ENCODE data around the gene TIGD7.
"Not testable (repeated sequence)": the region's sequence is repeated elsewhere in the genome, so short reads cannot be mapped to it uniquely, and the experiment has no call there.

TIGD7 gene

DNA sequence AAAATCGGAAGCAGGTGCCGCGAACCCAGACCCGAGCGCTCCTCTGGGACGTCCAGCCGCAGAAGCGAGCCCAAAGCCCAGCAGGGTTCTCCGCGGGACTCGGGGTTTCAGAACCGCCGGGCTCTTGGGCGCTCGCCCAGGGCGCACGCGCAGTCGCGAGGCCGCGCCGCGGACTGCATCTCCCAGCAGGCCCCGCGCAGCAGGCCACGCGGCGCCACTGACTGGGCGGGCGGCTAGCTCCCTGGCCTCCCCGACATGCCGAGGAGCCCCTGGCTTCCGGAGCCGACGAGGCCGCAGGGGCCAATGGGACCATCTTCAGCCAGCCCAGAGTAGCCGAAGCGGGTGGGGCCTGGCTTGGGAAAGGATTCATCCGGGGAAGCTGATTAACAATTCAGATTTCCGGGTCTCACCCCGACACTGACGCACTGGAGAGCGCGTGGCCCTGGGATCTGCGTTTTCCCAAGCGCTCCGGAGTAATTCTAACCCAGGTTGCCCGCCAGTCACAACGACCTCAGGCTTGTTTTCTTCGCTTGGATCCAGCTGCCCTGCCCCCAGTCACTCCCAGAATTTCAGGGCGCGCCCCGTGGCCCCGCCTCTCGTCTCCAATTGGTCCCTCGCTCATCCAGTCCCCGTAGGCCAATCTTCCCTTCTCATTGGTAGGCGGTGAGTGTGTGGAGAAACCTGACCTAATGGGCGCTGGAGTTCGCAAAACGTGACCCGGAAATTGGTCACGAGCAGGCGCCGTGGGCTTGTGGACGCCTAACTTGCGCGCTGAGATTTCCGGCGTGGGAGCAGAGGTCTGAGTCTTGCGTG lies 22.3 kb downstream of the TIGD7 start, which contains the start of gene ZNF263:
Gene ZNF263 (plus strand): TSS at position 762 of the 813 bp plus-strand sequence. CDS start 328 bp downstream, outside the sequence.
- peak; percentile 80 to 84 for DNase-seq (ENCODE audit: extremely low read depth in 1 of 2, low read depth in 1 of 2)

DNA sequence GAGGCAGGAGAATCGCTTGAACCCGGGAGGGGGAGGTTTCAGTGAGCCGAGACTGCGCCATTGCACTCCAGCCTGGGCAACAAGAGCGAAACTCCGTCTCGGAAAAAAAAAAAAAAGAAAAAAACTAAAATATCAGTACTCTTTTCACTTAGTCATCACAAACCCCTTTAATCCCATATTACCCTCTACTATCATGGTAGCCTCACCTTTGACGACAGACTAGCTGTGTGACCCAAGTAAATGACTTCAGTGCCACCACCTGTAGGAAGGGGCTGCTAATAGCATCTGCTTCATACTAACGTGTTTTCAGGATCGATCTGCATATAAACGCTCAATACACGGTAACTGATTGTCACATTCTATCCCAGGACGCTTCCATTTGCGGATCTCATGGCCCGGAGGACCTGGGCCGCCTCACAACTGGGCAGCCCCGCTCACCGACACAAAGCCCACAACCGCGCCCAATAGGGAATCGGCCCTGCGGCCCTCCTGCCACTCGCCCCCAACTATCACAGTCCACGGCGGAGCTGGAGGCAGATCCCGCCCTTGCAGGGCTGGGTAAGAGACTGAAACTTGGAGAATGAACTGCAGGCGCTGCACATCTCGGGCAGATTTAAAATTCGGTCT lies 23.0 kb downstream of the TIGD7 start:
- no peak for DNase-seq (ENCODE audit: extremely low read depth in 1 of 2, low read depth in 1 of 2)

GRCh38 chr16:3281222-3281820 lies 23.9 kb downstream of the TIGD7 start:
- DNase-seq (ENCODE audit: extremely low read depth in 1 of 2, low read depth in 1 of 2) = no peak

DNA sequence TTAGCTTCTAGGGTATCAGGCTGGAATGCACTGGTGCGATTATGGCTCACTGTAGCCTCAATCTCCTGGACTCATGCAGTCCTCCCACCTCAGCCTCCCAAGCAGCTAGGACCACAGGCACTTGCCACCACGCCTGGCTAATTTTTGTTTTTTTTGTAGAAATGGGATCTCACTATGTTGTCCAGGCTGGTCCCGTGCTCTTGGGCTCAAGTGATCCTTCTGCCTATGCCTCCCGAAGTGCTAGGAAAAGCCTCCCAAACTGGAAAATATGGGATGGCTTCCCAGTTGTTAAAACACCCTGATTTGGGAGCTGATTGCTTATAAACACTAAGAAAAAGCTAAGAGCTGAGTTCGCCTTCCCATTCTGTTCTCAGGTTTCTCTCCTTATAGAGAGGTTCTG lies 28.6 kb downstream of the TIGD7 start:
- no peak for DNase-seq (ENCODE audit: extremely low read depth in 1 of 2, low read depth in 1 of 2)

DNA sequence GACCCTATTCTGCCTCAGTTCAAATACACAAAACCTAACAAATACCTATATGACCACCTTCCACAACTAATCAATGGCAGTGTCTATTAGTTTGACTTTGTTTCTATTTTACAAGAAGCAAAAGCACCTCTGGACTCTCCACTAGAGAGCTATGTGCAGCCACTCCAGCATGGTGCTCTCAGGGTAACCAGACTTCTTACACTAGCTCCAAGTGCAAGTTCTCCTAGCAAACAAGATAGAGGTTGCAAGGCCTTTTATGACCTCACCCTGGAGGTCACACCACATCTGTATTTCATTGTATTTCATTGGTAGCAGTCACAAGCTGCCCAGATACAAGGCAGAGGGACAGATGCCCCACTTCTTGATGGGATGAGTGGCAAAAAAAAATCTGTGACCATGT lies 30.3 kb downstream of the TIGD7 start:
- DNase-seq (ENCODE audit: extremely low read depth in 1 of 2, low read depth in 1 of 2) = no peak

- no peak for DNase-seq (ENCODE audit: extremely low read depth in 1 of 2, low read depth in 1 of 2)
Observed at GRCh38 chr16:3274490-3274889, 30.7 kb downstream of the TIGD7 start.

GRCh38 chr16:3271281-3271680 lies 33.9 kb downstream of the TIGD7 start:
- not testable (repeated sequence) for DNase-seq (ENCODE audit: extremely low read depth in 1 of 2, low read depth in 1 of 2)

DNA sequence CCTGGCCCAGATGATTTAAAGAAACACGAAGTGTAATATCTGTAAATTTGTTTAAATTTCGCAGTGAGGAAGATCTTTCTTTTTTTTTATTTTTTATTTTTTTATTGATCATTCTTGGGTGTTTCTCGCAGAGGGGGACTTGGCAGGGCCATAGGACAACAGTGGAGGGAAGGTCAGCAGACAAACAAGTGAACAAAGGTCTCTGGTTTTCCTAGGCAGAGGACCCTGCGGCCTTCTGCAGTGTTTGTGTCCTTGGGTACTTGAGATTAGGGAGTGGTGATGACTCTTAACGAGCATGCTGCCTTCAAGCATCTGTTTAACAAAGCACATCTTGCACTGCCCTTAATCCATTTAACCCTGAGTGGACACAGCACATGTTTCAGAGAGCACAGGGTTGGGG lies 34.5 kb downstream of the TIGD7 start:
- not testable (repeated sequence) for DNase-seq (ENCODE audit: extremely low read depth in 1 of 2, low read depth in 1 of 2)

GRCh38 chr16:3268294-3268693 lies 36.9 kb downstream of the TIGD7 start:
- no peak for DNase-seq (ENCODE audit: extremely low read depth in 1 of 2, low read depth in 1 of 2)

- DNase-seq (ENCODE audit: extremely low read depth in 1 of 2, low read depth in 1 of 2) = no peak
Observed at GRCh38 chr16:3266873-3267537, 38.2 kb downstream of the TIGD7 start.

DNA sequence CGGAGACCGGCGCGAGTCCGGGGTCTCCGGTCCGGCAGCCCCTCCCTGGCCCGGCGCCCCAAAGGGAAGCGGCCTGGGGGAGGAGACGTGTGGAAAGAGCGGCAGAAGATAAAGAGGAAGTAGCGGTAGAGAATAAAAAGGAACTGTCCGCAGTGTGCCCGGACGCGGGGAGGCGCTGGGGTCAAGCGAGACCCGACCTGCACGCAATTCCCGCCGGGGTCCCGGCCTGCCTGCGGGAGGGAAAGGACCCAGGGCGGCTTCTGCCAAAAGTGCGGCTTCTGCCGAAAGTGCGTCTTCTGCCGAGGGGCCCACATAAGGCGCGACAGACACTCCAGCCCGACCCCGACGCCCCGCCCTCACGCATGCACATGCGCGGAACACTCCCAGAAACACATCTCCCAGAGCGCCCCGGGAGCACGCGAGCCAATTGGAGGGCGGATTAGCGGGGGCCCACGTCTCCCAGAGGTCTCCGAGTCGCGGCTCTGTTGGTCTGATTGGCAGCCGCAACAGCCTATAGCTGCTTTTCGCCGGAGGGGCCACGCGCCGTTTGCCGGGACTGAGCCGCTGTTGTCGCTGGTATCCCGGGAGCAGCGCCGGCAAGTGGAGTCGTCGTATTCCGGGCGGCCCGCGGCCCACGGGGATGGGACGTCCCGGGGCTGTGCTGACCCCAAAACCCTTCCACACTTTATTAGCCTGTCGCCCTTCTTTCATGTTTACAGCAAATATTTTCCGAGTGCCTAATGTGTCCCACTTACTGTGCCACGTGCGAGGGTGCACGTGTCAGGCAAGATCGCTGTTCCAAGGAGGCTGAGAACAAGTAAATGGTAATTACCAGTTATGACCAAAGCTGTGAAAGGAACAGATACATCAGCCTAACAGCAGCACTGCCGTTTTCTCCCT lies 40.8 kb downstream of the TIGD7 start:
- peak; percentile 91 to 96 for DNase-seq (ENCODE audit: extremely low read depth in 1 of 2, low read depth in 1 of 2)

- no peak for DNase-seq (ENCODE audit: extremely low read depth in 1 of 2, low read depth in 1 of 2)
Observed at GRCh38 chr16:3262517-3262916, 42.7 kb downstream of the TIGD7 start.

GRCh38 chr16:3259836-3260235 lies 45.4 kb downstream of the TIGD7 start:
- no peak for DNase-seq (ENCODE audit: extremely low read depth in 1 of 2, low read depth in 1 of 2)

DNA sequence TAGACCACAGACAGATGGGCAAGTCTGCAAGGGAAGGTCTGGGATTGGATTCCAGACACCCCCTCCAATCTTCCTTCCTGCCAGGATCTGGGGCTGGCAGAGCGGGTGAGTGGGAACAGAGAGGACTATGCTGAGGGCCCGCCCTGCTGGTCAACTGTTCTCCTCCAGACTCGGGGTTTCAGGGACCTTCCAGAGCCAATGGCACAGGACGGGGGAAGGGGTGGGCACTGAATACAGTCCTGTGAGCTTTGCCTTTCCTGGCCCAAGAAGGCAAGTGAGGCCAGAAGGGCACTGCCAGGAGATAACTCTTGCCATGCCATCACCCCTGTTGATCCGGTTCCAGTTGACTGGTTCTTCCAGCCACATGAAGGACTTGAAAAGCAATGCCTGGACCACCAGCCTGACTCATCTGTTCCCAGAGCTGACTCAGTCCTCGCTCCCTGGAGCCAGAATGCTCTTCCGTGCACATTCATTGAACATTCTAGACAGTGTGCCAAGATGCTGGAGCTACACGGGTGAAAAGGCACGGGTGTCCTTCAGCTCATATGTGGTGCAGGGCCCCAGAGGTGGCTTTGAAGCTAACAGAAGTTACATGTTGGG lies 48.3 kb downstream of the TIGD7 start:
- no peak for DNase-seq (ENCODE audit: extremely low read depth in 1 of 2, low read depth in 1 of 2)

GRCh38 chr16:3256146-3256865 lies 48.9 kb downstream of the TIGD7 start, which contains the start of gene MEFV:
Gene MEFV, minus strand, starts transcription at chr16:3256633. Its CDS starts 46 bp downstream, at chr16:3256587.
- DNase-seq (ENCODE audit: extremely low read depth in 1 of 2, low read depth in 1 of 2) = no peak

DNA sequence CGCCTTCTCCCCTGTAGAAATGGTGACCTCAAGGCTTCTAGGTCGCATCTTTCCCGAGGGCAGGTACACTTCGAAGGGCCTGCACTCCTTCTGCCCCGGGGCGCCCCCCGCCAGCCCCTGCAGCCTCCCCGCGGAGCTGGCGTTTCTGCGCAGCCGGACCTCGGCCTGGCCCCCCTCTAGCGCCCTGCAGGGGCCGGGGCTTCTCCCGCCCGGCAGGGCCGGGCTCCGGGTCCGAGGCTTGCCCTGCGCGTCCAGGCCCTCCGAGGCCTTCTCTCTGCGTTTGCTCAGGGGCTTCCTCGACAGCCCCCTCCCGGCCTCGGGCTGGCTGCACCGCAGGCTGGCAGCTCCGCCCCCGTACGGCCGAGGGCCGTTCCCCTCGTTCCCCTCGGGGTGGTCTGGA lies 50.9 kb downstream of the TIGD7 start:
- DNase-seq (ENCODE audit: extremely low read depth in 1 of 2, low read depth in 1 of 2) = no peak

- DNase-seq (ENCODE audit: extremely low read depth in 1 of 2, low read depth in 1 of 2) = no peak
Observed at GRCh38 chr16:3252967-3253366, 52.3 kb downstream of the TIGD7 start.

GRCh38 chr16:3249451-3249850 lies 55.8 kb downstream of the TIGD7 start:
- DNase-seq (ENCODE audit: extremely low read depth in 1 of 2, low read depth in 1 of 2) = no peak

DNA sequence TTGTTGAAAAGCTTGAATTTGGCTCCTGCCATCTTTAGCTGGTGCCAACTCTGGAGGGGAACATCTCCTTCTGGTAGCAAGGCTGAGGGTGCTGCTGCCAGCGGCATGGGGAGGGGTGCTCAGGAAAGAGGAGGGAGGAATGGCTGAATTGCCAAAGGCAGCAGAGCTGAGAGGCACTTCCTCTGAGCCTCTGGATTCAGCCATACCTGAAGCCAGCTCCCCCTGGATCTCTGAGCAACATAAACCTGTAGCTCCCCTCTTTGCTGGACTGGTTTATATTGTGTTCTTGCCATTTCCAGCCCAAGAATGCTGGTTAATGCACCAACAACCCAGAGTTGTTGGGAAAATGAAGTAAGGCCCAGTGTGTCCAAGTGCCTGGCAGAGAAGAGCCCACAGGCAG lies 56.2 kb downstream of the TIGD7 start:
- no peak for DNase-seq (ENCODE audit: extremely low read depth in 1 of 2, low read depth in 1 of 2)
